Measurements from ENCODE around the gene C4orf50.

DNA sequence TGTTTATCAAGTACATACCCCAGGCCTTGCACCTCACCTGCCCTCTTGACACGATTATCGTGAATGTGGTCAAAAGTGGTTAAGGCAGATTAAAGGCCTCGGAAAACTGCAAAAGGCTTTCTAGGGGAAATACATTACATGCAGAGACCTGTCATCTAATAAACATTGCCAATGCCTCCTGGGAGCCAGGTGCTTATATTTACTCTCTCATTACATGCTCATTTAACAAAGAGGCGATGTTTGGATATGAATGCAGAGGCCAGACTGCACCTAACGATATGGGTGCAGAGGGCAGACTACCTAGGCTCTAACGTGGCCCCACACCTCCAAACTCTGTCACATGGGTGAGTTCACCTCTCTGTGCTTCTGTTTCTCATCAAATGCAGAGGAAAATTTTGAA is 139.9 kb downstream of the C4orf50 start:
- TF ChIP-seq, protein P1, sequence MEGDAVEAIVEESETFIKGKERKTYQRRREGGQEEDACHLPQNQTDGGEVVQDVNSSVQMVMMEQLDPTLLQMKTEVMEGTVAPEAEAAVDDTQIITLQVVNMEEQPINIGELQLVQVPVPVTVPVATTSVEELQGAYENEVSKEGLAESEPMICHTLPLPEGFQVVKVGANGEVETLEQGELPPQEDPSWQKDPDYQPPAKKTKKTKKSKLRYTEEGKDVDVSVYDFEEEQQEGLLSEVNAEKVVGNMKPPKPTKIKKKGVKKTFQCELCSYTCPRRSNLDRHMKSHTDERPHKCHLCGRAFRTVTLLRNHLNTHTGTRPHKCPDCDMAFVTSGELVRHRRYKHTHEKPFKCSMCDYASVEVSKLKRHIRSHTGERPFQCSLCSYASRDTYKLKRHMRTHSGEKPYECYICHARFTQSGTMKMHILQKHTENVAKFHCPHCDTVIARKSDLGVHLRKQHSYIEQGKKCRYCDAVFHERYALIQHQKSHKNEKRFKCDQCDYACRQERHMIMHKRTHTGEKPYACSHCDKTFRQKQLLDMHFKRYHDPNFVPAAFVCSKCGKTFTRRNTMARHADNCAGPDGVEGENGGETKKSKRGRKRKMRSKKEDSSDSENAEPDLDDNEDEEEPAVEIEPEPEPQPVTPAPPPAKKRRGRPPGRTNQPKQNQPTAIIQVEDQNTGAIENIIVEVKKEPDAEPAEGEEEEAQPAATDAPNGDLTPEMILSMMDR (IDR thresholded peaks at IDR 0.05) = no peak
- no peak for TF ChIP-seq POLR2A (IDR thresholded peaks at IDR 0.05)

Measured in heart left ventricle (tissue), 13 donors.